ENCODE data around the gene GNAT1.
"Not testable (repeated sequence)": the region's sequence is repeated elsewhere in the genome, so short reads cannot be mapped to it uniquely, and the experiment has no call there.

GNAT1 gene

DNA sequence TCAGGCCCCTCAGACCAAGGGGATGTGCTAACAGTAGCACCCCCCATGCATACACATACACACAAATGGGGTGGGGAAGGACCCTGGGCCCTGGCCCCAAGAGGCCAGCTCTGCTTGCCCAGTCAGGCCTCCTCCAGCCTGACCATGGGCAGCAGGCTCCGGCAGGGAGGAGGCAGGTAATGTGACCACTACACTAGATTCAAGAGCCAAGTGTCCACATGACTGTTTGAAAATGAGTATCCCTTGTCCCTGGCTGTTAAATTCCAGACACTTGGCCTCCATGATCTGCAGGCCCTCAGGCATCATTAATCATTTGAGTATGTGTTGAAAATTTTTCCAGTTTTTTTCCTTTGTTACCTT is 30.7 kb downstream of the GNAT1 start:
- DNase-seq (ENCODE audit: low read depth) = no peak

DNA sequence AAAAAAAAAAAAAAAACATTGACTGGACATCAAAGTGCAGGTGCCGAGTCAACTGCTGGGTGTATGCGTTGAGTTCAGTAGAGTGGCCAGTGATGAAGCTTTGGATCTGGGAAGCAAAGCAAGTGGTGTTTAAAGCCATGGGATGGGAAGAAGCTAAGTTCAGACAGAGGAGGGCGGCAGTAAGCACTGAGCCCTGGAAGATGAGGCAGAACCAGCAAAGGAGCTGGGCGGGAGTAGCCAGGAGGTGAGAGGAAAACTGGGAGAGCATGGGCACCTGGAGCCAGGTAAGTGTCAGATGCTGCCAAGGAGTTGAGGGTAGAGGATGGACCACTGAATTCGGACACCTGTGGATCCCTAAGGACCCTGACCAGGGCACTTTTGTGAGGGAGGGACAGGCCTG is 33.2 kb downstream of the GNAT1 start:
- DNase-seq (ENCODE audit: low read depth) = no peak

DNA sequence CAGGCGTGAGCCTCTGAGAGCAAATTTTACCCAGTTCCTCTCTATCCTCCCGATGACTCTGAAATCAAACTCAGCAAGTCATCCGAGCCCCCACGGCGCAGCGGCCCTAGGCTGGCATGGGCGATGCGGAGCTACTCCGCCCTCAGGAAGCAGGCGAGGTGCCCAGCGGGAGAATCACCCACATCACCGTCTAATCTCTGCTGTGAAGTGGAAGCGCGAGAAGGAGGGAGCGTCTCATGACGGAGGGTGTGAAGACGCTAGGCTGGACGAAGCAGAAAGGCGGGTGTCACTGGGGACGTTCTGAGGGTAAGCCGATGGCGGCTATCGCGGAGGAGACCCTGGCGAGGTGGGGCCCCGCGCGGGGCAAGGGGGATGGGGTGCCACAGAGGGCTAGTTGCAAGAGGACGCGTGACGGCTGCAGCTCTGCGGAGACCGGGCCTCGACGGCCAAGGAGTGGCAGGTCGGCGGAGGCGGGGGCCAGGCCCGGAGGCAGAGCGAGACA is 35.5 kb downstream of the GNAT1 start:
- no peak for DNase-seq (ENCODE audit: low read depth)

DNA sequence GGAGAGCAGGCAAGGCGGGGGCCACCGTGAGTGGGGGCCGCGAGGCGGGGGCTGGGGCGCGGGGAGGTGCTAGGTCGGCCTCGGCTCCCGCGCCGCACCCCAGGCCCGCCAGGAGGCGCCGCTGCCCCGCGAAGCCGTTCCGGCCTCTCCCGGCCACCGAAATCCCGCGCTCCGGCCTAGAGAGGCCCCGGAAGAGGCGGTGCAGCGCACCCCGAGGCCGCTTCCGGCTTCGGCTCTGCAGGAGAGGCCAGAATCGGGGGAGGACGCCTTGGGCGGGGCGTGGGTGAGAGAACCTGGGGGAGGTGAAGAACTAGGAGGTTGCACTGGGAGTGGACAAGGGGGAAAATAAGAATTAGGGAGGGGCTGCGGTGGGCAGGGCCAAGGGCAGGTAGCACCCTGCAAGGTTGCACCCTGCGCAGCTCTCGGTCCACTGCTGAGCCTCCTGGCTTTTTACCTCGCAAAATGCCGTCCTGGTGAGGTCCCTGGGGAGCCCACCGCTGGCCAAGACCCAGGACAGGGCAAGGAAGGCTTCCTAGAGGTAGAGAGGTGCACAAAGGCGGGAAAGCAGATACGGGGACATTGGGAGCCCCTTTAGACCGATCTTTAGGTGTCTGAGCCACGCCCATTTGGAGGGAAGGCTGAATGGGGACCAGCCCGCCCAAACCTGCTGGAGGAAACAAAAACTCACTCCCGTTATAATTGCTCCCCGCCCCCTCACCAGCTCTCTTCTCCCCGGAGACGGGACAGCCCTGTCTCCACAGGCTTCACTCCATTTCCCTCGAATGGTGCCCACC is 36.2 kb downstream of the GNAT1 start:
- DNase-seq (ENCODE audit: low read depth) = peak; percentile 76

DNA sequence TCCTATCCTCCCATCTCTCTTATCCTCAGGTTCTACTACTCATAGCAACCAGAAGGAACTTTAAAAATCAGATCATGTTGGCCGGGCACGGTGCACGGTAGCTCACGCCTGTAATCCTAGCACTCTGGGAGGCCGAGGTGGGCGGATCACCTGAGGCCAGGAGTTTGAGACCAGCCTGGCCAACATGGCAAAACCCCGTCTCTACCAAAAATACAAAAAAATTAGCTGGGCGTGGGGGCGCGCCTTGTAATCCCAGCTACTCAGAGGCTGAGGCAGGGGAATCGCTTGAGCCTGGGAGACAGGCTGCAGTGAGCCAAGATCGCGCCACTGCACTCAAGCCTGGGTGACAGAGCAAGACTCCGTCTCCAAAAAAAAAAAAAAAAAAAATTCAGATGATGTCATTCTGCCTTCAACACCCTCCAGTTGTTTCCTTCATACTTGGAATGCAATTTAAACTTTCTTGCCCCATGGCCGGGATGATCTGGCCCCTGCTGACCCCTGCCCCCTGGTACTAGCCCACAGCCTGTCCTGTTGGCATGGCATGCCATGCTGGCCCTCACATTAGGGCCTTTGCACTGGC is 36.9 kb downstream of the GNAT1 start:
- DNase-seq (ENCODE audit: low read depth) = not testable (repeated sequence)

DNA sequence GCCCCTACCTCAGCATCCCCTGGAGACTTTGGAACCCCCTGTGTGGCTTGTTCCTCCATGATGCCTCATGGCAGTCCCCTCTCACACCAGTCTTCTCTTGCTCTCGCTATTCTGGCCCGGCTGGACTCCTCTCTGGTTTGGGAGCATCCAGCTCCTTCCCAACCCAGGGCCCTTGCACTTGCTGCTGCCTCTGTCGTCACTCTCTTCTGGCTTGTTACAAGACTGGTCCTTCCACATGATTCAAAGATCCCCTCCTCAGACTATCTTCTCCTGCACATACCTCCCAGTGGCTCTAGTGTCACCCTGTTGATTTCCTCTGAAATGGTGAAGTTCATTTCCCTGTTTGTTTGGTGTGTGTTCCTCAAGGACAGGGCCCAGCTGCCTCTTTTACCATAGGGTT is 38.1 kb downstream of the GNAT1 start:
- DNase-seq (ENCODE audit: low read depth) = no peak

DNA sequence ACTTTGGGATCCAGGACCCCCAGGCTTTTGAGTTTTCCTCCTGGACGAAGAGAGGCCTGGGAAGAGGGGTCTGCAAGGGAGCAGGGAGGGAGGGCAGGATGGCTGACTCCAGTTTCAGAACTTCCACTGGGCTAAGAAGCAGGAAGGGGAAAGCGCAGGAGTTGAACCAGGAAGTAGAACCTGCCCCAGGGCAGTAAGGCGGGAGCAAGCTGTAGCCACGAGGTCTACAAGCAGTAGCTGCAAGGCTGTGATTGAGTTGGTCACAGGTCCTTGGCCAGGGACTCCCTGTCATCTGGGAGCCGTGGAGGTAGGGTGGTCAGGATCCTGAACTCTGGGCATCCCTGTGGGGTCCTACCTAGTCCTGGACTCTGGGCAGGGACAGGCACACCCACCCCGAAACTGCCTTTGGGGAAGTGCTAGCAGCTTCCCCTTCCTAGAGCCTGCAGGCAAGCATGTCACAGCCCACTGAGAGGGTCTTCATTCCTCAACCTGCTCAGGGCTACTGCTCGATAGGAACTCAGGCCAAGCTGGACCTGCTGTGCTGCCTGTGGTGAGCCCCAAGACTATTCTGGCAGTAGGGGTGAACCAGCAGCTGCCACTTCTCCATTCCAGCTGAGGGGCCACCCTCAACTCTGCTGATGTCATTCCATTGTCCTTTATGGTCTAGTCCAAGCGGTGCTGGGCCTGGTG is 38.8 kb downstream of the GNAT1 start:
- no peak for DNase-seq (ENCODE audit: low read depth)

DNA sequence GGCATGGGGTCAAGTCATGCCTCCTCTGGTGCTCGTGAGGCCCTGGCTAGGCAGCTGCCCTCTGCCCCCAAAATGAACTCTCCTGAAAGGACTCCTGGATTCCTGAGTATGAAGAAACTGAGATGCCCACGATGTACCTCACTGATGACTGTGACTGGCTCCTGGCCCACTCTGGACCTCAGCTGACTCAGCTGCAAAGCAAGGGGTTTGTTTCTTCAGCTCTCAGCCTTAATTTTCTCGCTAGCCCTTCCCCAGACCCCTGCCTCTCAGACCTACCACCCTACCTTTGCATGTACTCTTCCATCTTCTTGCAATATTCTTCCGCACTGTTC is 39.4 kb downstream of the GNAT1 start:
- no peak for DNase-seq (ENCODE audit: low read depth)

DNA sequence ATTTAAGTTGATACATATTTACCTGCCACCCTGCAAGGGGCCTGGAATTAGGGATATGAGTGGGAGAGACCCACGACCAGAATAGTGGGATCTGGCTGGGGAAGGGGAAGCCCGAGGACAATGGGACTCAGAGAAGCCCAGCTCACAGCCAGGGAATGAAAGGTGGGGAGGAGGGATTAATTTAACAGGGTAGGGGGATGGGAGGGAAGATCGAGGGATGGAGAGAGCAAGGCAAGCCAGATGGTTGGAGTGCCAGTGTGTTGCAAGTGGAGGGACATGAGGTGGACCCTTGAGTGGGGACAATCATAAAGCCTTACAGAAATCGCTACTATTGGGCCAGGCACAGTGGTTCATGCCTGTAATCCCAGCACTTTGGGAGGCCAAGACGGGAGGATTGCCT is 40.2 kb downstream of the GNAT1 start:
- no peak for DNase-seq (ENCODE audit: low read depth)

DNA sequence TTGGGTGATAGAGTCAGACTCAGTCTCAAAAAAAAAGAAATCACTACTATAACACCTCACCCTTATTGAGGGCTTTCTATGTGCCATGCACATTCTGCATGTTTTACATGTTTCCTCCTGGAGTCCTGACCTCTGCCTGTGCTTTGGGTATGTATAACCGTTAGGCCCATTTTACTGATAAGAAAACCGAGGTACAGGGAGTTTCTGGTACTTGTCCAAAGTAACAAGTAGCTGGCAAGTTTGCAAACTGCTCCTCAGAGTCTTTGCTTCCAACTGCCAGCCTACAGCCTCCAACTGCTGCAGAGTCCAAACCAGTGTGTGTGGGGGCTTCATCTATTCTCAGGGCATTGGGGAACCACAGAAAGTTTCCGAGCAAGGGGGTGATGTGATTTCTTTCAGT is 40.9 kb downstream of the GNAT1 start:
- DNase-seq (ENCODE audit: low read depth) = no peak

DNA sequence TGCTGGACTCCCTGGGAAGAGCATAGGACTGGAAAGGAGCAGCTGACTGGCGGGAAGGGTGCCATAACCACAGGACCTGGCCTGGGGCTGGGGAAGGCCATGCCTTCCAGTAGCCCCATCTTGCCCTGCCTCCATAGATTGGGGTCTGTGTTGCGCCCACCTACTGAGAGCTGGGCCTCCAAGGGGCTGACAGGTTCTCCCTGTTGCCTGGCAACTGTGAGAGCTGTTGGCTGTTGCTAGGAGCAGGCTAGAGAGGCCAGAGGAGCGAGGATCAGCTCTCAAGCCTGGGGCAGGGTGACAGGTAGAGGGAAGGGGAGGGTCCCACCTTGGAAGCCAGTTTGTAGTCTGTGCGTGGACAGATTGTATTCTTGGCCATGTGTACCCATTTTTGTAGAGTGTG is 41.8 kb downstream of the GNAT1 start:
- no peak for DNase-seq (ENCODE audit: low read depth)

DNA sequence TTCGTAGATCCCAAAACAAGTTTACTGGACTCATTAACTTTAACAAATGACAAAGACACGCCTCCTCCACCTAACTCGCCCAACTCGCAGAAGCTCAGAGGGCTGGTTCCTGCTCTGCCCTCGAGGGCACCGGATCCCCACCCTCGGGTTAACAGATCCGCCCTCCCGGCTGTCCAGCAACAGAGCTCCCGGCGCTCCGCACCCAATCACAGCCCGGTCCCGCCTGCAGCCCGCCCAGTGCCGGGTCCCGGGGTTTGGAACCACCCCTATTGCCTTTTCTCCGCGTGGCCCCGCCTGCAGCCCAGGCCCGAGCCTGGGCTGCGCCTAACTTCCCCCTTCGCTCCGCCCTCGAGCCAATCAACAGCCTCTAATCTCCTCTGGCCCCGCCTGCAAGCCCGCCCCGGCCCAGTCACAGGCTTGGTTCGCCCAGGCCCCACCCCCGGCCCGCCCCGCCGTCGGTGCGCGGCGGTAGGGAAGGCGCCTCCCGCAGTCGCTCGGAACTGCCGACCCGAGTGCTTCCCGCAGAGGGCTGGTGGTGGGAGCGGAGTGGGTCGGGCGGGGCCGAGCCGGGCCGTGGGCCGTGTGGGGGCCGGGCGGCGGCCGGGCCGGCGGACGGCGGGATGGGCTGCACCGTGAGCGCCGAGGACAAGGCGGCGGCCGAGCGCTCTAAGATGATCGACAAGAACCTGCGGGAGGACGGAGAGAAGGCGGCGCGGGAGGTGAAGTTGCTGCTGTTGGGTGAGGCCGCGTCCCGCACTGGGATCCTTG is 44.5 kb downstream of the GNAT1 start, which contains the start of gene GNAI2:
TSS of gene GNAI2 (plus strand) at position 489 of the 768 bp plus-strand sequence. CDS start at position 621, 132 bp downstream.
- peak; percentile 96 for DNase-seq (ENCODE audit: low read depth)

DNA sequence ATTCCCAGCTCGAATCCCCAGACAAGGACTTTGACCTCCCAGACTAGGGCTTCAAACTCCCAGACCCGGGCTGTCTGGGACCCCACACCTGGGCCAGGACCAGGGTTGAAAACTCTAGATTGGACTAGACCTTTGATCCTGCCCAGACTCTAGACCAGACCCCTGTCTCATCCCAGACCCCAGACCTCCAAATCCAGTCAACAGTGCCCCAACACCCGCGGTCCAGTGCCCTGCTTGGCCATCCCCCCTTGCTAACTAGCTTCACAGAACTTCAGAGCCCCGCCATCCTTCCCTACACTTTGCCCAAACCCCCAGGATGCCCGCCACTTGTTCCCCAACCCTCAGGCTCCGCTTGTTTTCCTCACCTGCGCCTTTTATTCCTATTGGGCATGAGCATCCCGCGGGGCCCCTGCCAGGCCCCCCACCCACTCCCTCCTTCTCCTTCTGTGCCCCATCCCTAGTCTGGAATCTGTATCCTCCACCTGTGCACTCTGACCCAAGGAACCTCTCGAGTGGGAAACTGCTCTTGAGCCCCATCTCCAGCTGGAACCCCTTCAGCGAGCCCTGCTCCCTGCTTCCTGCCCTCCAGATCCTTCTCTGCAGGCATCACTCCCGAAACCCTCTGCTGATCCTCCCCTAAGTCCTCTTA is 45.2 kb downstream of the GNAT1 start:
- DNase-seq (ENCODE audit: low read depth) = no peak

DNA sequence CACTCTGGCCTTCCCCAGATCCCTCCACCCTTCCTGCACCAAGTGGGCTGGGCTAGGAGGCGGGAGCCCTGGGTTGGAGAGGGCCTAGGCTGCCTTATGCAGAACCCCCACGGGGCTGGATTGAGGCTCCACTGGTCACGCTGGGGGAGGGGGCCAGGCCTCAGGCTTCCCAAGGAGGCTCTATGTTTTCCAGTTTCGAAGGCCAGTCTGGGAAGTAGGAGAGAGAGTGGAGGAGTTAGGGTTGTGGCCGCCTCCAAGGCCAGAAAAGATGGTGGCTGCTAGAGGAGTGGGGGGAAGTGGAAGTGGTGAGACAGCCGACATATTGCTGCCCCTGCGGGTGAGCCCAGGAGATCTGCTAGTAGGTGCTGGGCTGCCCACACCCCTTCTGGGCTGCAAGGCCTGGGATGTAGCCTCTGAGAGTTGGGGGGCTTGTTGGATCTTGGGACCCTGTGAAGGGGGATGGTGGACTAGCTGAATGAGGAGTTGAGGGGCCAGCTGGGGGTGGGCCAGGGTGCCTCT is 45.8 kb downstream of the GNAT1 start:
- no peak for DNase-seq (ENCODE audit: low read depth)

DNA sequence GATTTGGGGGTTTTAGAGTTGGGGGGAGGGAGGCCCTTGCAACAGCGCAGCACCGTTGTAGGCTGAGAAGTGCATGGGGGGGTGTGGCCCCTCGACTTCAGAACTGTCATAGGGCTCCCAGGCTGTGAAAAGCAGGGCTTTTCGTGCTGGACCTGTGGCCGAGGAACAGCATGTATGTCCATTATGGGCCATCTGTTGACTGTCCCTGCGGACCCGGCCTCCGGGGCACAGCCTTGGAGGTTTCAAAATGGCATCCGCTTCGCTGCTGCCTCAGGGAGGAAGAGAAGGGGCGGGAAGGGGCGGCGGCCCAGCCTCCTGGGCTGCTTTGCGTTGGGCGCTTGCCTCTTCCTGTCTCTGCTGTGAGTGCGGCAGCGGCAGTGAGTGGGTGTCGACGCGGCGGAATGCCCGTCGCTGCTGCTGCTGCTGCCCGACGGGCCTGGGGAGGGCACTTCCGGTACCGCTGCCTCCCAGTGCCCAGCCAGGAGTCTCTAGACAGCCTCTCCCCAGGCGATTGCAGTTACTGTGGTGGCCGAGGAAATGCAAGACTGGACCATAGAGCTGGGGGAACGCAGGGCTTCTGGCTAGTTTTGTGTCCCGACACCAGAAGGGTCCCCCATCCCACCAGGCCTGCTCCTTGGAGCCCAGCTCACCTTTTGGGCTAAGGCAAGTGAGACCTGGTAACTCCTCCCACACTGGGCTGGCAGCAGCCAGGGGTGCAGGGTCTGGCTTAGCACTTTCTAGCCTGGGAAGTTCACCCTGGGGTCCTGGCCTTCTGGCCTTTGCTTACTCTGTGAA is 46.5 kb downstream of the GNAT1 start:
- peak; percentile 67 for DNase-seq (ENCODE audit: low read depth)

DNA sequence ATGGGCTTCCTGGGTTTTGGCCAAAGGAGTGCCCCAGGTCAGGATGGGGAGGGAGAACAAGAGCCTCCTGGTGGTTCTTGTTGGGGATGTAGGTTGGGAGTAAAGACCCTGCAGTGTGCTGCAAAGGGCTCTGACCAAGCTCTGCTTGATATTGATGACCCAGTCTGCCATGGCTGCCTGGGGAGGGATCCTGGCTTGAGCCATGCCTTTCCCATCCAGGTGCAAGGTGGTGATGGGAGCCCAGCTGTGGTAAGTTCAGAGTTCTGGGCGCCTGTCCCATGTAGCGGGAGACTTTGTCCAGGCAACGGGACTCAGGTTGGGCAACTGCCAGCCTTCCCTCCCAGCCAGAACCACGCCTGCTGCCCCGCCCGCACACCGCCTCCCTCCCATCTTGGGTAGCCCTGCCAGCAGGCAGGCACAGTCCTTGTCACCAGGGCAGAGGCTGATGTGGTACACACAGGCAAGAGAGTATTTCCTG is 47.2 kb downstream of the GNAT1 start:
- DNase-seq (ENCODE audit: low read depth) = no peak

DNA sequence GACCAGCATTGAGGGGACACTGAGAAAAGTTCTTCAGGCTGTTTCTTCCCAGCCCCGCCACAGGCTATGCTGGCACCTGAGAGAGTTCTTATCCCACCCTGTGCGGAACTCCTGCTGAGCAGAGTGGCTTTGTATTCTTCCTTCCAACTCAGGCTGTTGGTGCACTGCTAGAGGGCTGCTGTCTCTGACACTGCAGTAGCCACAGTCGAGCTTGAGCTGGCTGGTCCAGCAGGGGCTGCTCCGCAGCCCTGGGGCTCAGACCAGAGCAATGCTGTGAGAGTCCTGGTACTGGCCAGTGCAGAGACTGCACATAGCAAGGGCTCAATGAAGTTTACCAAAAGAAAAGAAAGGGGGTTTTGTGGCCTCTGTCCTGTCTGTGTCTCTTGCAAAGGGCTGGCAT is 48.2 kb downstream of the GNAT1 start:
- no peak for DNase-seq (ENCODE audit: low read depth)

DNA sequence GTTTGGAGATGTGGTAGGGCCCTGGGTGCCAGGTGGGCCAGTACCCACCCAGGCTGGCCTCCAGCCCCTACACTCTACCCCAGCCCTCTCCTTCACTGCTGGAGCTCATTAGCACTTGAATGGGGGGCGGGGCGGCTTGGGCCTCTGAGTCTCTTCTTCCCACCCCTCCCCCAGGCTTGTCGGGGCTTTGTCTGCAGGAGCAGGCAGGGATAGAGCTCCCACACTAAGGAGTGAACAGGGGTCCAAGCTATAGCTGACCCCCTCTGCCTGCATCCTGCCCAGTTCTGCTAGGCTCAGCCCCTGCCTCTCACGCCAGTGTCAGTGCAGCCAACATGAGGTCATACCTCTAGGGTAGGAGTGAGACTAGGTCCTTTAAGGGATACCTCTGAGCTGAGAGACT is 49.8 kb downstream of the GNAT1 start:
- DNase-seq (ENCODE audit: low read depth) = no peak

DNA sequence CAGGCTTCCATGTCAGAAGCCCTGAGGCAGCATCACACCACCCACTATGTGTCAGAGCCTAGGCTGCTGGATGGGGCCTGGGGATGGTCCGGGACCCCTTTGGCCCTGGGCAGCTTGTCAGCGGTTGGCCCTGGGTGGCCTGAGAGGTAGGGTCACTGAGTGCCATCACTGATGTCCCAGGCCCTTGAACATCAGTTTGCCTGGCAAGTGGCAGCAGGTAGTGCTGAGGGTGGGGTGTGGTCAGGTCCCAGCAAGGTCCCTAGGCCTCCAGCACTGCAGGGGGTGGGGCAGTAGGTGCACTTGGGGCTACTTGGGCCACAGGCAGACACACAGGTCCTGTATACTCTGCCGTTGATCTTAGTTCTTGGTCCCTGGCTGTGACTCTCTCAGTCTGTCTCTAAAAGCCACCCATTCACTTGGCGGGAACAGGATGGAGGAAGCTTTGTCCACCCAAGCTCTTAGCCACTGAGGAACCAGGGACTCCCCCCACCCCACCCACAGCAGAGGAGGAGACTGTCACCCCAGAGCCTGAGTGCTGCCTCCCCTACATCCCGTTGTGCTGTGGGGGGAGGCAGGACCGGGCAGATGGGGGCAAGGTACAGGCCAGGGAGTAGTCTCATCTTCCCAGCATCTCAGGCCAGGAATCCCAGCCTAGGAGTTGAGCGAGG is 50.4 kb downstream of the GNAT1 start:
- DNase-seq (ENCODE audit: low read depth) = no peak

DNA sequence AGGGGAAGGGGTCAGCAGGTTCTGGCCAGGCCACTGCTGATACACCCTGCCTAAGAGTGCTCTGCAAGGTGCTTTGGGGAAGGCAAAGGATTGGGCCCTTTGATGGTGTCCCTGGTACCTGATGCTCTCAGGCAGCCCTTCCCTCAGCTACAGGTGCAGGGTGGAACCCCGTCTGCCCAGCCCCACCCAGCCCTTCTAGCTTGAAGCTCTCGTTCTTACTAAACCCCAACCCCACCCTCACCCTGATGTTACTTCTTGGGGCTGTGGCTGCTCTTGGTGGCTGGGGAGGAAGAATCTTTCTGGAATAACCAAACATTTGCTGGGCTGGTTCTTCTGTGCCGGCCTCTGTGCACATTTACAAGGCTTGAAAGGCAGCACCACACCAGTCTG is 51.0 kb downstream of the GNAT1 start:
- DNase-seq (ENCODE audit: low read depth) = no peak

All from stimulated activated CD8-positive, alpha-beta memory T cell treated with anti-CD3 and anti-CD28 coated beads, Interleukin-7, amount 100 ng/mL, for 24 hours (primary cell).